Sciatic nerve (tissue), 2 donors: Measurements from ENCODE around the gene MIGA2. TPM values are rescaled to one million over a fixed set of nuclear protein-coding genes. Genes with fewer than 3 reads are reported as not detected.
A peak's percentile ranks its signal among the peaks of the same experiment; 100 is the strongest.
"Not testable (repeated sequence)": the region's sequence is repeated elsewhere in the genome, so short reads cannot be mapped to it uniquely, and the experiment has no call there.

Experiments used
- ATAC-seq: fragments of 200-7000 bp; cut with Tn5 transposase; one replicate; pipeline ENCODE4 v1.9.1; 2020; ENCODE audit warnings: mild to moderate bottlenecking, moderate library complexity
- DNase-seq: peaks from one replicate; pipeline ENCODE4 v3.0.0-alpha.2; 2020; ENCODE audit warnings: low spot score
- intact Hi-C: fragments of 100-400 bp; cut with DNase I; formaldehyde crosslinking; loops from one replicate; pipeline ENCODE4 v1.14.2; 2022
- total RNA-seq: library from RNA; stranded (reverse); fragmentation: NEBNext Ultra II Directional; extraction: Animal tissue kit (Norgen Biotek cat#: 25700); gene quantifications from one replicate; pipeline ENCODE4 v1.2.1, GENCODE V29; 2021
- donor health status: DM: no; HTN: no; CAD: no.
- donor health status: DM: no; HTN: no; CAD: no.

Gene MIGA2
- total RNA-seq, 1 donor from 2014 or later, result 25.5 TPM

- intact Hi-C loops, result no loop called here
- no peak for DNase-seq
- ATAC-seq, result peak; percentile 27
Measured at GRCh38 chr9:129109537-129109903, 73.1 kb downstream of the MIGA2 start.

GRCh38 chr9:129109952-129110739 is 73.7 kb downstream of the MIGA2 start:
- intact Hi-C loops, result no loop called here
- ATAC-seq (peak; percentile 30), DNase-seq (no peak)

- peak; percentile 99 for DNase-seq
- intact Hi-C loops, result no loop called here
- ATAC-seq, result peak; percentile 93
Measured at GRCh38 chr9:129110740-129111527, 74.5 kb downstream of the MIGA2 start, which contains the start of the genes CRAT and PTPA. Gene CRAT, minus strand, starts transcription at chr9:129110793. Its CDS starts 284 bp downstream, at chr9:129110509. Gene PTPA, plus strand, starts transcription at chr9:129111415. Its CDS starts 186 bp downstream, at chr9:129111601.

- DNase-seq (no peak), ATAC-seq (peak; percentile 5)
- intact Hi-C loops, result no loop called here
Measured at GRCh38 chr9:129111528-129112151, 75.2 kb downstream of the MIGA2 start.

- DNase-seq, intact Hi-C loops, ATAC-seq: not testable (repeated sequence)
Measured at GRCh38 chr9:129112526-129112925, 76.1 kb downstream of the MIGA2 start.

- DNase-seq, result no peak
- ATAC-seq, result no peak
- intact Hi-C loops, result no loop called here
Measured at GRCh38 chr9:129113645-129114304, 77.3 kb downstream of the MIGA2 start.

GRCh38 chr9:129118799-129119198 is 82.4 kb downstream of the MIGA2 start:
- DNase-seq (no peak), ATAC-seq (no peak)
- intact Hi-C loops, result no loop called here

- intact Hi-C loops, result no loop called here
- DNase-seq (no peak), ATAC-seq (peak; percentile 49)
Measured at GRCh38 chr9:129121483-129121882, 85.1 kb downstream of the MIGA2 start.

Other genes starting within 250 kb of the MIGA2 start
- 23.2 TPM for gene TBC1D13, start 249.4 kb upstream of the MIGA2 start, total RNA-seq
- gene ENDOG, start 218.1 kb upstream of the MIGA2 start, total RNA-seq, result 14.1 TPM
- gene SPOUT1, start 206.8 kb upstream of the MIGA2 start, total RNA-seq, result 32.7 TPM
- gene KYAT1, start 154.7 kb upstream of the MIGA2 start, total RNA-seq, result 12.8 TPM
- gene LRRC8A, start 154.5 kb upstream of the MIGA2 start, total RNA-seq, result 67.2 TPM
- gene PHYHD1, start 115.6 kb upstream of the MIGA2 start, total RNA-seq, result 38.7 TPM
- 9.6 TPM for gene DOLK, start 89.0 kb upstream of the MIGA2 start, total RNA-seq
- 46.4 TPM for gene NUP188, start 88.9 kb upstream of the MIGA2 start, total RNA-seq
- 158 TPM for gene SH3GLB2, start 8.3 kb upstream of the MIGA2 start, total RNA-seq
- 10.3 TPM for gene DOLPP1, start 44.5 kb downstream of the MIGA2 start, total RNA-seq
- gene CRAT, start 74.2 kb downstream of the MIGA2 start, total RNA-seq, result 37.4 TPM
- gene PTPA, start 74.8 kb downstream of the MIGA2 start, total RNA-seq, result 78.2 TPM
- 39.3 TPM for gene IER5L, start 141.6 kb downstream of the MIGA2 start, total RNA-seq